Measurements from ENCODE around the gene FEZF1.

FEZF1 gene

DNA sequence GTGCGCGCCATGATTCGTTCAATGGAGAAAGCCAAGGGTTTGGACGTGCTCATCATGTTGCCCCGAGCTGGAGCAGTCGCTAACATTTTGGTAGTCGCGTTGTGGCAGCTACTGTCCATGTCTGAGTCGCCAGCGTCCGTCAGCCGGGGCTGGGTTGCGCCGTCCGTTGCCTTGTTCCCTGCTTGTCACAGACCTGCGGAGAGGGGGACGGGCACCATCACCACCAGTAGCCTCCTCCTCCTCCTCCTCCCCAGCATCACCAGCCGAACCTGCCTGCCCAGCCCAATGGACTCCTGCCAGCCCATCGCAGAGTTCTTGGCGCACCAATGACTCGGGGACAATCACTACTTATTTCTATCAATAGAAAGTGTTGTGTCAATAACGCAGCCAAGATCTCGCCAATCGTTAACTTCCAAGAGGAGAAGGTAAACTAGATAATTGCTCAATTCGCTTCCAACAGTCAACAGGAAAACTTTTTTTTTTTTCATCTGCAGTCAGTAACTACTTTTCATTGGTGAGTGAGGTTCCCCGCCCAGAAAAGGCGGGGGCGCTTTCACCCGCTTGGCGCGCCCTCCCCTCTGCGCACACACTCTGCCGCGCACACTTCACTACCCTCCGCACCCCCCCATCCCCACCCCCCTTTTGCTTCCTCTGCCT lies at the start of gene FEZF1:
TSS of gene FEZF1 (minus strand) at position 432 of the 657 bp plus-strand sequence. CDS start at position 119, 313 bp downstream.
- DNase-seq = no peak

DNA sequence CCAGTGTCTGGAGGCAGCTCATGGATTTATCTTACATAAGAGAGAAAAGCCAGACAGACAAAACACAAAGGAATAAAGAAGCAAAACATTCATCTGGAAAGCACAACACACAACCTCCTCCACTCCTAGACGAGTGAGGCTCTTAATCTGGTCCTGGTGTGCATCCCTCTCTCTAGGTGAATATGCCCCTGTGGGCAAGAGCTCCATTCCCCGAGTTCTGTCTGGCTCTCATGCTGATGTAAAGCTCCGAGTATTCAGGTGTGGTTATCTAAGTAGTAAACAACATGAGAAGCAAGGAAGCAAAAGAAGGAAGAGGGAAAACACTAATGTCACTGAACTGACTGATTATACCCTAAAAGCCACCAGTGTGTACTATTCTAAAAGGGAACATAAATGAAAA lies 47.9 kb upstream of the FEZF1 start:
- no peak for DNase-seq

DNA sequence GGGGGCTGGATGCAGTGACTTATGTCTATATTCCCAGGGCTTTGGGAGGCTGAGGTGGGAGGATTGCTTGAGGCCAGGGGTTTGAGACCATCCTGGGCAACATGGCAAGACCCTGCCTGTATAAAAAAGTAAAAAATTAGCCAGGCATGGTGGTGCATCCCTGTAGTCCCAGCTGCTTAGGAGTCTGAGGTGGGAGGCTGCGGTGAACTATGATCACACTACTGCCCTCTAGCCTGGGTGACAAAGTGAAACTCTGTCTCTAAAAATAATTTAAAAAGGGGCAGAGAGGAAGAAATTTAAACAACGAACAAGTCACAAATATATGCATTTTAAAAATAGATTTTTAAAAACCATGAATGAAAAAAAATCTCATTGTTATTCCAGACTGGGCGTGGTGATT lies 46.2 kb upstream of the FEZF1 start:
- DNase-seq = no peak

DNA sequence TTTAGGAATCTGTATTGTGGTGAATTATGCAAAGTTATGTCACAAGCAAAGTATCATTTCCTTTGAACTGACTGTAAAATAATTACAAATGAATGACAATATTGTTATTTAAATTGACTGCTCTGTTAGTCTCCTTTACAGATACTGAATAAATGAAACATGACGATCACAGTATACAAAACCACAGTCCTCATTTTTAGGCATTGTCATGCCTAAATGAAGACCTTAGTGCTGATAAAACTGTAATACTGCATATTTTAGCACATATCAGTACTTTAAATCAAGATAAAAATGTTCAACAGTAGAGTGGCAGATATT lies 39.7 kb upstream of the FEZF1 start:
- no peak for DNase-seq

DNA sequence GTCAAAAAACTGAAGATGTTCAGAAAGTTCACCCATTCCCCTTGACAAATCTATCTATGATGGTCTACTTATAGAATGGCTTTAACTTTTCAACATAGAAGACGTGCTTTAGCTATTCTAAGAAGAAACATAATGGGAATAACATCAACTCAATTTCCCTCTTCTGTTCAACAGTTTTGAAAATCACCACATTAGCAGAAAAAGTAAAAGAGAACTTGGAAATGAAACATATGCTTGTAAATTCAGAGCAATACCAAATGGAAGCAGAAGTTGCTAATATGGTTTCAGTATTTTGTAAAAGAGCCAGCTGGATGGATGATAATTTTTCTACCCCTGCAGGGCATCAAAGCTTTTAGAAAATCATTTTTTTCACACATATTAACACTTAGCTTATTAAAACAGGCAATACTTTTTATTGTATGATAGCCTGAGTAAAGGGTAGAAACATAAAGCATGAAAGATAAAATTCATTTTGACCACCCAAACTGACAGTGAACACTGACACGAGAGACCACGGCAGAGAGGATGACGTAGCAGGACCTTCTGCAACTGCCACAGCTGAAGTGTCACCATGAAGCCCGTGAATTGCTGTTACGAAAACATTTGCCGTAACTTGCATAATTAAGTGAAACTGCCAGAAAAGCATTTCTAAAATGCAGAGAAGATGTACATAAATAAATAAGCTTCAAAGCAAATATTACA lies 39.2 kb upstream of the FEZF1 start:
- no peak for DNase-seq

DNA sequence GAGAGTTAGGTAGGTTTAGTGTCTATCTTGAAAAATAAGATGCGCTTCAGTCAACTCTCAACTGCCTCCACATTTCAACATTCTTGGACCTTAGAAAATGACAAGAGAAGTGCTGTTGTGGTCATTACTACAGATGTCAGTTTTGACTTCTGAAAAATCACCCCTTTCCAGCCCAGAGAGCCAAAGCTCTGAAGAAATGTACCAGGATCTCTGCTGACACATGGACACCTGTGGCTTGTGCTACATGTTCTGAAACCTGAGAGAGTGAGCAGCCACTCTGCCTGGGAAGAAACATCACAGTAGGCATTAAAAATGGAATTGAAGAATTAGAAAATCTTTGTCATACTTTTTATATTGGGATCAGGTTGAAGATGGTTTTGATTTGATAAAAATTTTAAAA lies 35.9 kb upstream of the FEZF1 start:
- DNase-seq = no peak

DNA sequence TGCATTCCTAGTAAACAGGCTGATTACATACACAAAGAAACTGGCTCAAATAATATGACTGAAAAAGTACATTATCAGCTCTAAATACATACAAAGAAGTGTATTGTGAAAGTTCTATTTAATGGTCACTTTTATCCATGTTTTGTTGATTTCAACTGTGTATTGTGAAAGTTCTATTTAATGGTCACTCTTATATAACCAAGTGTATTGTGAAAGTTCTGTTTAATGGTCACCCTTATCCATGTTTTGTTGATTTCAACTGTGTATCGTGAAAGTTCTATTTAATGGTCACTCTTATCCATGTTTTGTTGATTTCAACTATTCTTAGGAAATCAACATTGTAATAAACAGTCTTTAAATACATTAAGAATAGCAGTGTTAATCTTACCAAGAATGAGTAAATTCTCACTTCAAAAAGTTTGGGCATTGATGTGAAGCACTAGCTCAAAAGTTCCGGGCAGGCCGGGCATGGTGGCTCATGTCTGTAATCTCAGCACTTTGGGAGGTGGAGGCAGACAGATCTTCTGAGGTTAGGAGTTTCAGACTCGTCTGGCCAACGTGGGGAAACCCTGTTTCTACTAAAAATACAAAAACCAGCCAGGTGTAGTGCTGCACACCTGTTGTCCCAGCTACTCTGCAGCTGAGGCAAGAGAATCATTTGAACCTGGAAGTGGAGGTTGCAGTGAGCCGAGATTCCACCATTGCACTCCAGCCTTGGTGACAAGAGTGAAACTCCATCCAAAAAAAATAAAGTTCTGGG lies 34.8 kb upstream of the FEZF1 start:
- DNase-seq = no peak

DNA sequence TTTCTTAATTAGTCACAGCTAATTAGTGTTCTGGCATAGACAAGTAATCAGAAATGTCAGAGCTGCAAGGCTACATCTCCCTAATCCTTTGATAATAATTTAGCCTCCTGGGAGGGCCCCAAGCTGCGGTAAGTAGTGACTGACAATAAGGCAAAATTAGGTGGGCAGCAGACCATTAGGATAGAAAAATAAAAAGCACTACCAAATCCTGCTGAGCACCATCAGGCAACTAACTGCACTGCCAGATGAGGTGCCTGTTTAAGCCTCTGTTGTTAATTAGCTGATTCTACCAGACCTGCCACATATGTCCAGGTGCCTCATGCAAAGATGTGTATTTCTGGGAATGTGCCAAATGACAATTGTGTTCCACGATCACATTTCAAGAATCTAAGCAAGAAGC lies 32.5 kb upstream of the FEZF1 start:
- no peak for DNase-seq

DNA sequence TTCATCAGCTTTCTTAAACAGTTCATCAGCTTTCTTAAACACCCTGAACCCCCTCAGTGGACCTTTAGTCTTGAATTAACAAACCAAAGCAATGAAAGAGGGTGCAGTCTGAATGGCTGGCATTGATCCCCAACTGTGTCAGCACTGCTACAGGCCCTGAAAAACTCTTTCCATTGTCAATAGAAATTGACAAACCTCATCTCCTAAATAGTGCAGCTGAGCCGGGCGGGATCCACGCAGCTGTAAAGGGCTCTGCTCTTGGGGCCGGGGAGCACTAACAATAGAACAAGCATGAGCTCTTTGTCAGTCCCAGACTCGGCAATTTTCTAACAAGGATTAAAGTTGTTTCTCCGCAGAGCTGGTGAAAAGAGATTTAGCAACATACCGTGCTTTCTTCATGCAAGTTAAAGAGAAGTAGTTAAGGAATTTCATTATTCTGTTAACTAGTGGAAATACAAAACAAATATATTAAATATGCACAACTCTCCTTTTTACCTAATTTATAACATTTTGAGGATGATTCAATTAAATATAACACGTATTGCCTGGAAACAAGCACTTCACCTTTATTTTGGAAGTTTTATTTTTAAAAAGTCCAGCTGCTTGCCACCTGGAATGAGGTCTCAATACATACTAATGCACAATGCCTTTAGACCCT lies 24.7 kb upstream of the FEZF1 start:
- DNase-seq = no peak

DNA sequence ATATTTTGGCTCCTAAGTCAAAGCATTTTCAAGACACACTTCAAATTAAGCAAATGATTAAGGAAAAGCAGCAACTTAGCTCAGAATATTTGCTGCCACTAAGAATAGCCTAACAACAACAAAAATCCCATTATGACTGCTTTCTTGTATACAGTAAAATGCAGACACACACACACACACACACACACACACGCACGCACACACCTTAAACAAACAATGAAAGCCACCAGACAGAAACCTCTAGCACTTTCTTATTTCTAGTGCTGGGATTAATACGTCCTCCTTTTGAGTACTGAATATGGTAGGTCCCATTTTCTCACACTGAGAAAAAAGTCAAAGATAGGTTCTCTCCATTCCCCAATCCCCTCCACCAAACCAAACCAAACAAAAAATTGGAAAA lies 23.4 kb upstream of the FEZF1 start:
- no peak for DNase-seq

DNA sequence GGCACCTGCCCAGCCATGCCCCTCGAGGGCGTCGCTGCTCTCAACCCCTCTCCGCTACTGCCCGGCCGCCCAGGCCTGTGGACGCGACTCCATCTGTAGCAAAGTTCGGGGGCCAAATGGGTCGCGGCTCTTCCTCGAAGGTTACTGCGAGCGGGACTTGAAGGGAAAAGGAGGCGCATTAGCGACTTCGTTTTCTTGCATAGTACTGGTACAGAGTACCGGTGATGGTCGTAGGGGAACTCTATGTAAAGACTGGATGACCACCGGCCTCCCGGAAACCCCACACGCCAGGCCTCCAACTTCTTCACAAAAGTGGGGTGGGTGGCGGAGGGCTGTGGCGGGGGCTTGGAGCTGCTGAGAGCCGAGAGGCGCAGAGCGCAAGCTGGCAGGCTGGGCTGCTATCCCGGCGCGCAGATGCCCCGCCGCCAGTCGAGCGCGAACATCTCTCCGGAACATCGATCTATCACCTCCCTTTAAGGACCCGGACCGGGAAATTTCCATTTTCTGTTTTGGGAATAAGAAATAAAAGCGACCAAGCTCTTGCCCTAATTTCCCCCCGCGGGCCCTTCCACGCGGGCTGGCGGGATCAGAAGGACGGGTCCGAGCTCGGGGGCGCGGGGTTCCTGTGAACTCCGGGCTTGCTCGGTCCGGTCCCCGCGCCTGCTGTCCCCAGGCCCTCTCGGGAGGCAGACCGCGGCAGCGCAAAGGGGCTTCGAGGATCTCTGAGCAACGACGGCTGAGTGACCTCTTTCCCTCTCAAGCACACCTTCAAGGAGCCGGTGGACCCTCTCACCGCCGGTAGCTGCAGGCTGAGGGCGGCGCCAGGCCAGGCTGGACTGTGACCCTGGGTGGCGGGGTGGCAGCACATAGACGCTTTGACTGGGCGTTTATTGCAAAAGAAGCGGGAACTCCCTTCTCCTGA lies 12.2 kb upstream of the FEZF1 start:
- no peak for DNase-seq

DNA sequence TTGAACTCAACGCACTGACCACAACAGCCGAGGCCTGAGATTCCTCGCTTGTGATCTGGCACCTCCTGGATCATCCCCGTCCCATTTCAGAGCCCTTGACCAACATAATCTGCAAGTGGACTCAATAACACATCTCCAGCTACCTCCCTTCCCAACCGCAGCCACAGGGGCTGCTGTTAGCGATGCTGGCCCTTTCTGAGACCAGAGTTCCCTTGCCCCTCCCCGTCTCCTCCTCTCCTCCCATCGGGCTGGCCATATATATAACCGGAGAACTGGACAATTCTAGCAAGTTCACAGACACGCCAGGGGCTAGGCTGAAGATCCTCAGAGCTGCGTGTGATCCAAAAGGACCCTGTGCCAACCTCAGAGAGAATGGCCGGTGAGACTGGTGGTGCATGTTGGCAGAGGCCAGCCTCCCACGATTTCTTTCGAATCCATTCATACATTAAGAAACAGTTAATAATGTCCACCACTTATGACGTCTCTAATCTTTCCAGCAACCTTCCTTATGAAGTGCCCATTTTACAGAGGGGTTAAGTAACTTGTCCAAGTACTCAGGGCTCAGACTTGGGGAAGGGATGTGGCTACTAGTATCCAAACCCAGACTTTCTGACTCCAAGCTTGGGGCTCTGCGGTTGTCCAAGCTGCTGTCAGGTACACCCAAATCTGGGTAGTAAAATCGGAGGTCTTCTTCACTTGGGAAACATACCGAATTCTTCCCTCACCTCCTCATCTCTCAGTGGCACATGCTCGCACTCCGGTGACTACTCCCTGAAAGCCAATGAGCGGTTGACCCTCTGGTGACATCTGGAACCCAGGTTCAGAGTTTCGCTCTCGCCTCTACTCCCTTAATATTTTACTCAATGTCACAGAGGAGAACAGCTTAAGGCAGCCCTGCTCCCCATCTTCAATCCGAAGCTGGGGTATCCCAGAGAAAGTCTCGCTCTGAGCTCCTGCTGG lies 11.2 kb upstream of the FEZF1 start:
- no peak for DNase-seq

DNA sequence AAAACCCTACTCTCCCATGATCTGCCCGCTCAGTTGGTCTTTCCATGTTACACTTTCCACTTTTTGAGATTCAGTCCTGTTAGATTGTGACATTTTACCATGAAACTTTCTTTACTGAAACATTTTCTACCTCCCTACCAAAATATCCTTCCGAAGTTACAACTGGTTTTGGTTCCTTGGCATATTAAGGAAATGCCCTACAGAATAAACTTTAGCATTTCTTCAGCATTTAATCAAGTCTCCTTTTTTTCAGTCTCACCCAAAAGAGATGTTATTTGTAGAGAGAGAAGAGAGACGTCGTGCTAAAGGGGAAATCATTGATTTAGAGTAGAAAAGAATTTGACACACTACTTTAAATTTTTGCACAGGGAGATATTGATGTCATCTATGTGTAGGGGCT lies 9.7 kb upstream of the FEZF1 start:
- no peak for DNase-seq

DNA sequence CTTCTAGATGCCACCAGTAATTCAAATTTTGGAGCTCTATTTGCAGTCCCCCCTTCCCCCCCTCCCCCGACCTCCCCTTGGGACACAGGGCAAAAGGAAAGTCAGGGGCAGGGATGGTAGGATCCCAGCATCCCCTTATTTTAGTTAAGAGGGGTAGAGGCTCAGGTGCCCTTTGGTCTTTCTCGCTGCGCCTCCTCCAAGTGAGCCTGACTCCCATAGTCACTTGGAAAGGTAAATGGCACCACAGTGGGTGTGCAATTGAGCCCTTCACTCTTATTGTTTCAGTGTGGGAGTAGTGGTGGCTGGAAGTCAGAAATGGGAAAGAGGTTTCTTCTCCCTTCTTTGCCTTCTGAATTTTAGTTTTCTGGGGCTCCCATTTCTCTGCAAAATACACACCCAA lies 8.2 kb upstream of the FEZF1 start:
- DNase-seq = no peak

DNA sequence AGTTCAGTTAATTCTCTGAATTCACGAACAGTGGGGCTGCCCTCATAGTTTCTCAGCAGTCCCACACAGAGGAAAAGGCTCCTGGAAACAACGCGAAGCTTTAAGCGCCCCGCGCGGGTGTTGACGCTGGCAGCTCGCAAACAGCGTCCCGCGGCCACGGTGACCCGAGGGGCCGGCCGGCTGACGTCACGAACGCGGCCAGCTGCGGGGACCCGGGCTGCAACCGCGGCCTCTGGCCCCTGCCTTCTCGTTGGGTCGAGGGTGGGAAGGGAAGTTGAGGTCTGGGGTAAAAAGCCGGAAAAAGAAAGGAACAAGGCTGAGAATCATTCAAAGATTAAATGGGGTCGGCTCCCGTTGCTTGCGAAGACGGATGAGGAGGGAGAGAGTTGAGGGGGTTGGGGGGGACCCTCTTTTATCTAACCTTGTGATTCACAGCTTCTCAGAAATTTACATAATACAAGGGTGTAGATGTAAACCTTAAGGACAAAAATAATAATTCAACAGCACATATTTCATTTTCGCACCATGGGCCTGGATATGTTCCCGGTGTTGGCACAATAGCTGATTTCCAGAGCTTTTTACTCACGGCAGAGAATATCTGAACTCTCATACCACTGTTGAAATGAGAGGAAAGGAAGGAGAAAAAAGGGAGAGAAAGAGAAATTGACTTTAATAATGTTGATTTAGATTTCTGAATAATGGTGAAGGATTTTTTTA lies 7.3 kb upstream of the FEZF1 start:
- DNase-seq = no peak

DNA sequence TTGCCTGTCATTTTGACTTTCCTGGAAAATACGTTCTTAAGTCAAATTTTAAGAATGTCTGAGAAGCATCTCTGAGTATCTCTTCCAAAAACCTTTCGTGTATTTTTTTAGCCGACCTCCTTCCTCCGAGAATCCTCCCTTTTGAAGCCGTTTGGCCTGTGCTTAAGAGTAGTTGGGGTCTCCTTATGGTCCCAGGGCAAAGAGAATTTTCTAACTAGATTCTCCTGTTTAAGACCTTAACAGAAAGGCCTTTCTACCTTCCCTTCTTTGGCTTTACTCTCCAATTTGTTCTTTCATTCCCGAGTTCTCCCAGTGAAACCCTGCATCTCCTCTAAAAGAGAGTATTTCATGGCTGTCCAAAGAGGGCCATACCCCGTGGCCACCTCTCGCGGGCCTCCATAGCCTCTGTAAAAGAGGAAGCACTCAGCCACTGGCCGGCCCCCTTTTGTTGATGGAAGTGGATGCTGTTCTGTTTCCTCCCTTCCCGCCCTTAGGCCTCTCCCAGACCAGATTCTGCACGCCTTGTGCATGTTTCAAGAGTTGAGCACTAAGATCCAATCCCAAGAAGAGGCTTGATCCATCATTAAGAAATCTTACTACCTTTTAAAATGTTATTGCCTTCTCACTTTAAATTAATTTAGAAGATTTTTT lies 6.6 kb upstream of the FEZF1 start:
- no peak for DNase-seq

DNA sequence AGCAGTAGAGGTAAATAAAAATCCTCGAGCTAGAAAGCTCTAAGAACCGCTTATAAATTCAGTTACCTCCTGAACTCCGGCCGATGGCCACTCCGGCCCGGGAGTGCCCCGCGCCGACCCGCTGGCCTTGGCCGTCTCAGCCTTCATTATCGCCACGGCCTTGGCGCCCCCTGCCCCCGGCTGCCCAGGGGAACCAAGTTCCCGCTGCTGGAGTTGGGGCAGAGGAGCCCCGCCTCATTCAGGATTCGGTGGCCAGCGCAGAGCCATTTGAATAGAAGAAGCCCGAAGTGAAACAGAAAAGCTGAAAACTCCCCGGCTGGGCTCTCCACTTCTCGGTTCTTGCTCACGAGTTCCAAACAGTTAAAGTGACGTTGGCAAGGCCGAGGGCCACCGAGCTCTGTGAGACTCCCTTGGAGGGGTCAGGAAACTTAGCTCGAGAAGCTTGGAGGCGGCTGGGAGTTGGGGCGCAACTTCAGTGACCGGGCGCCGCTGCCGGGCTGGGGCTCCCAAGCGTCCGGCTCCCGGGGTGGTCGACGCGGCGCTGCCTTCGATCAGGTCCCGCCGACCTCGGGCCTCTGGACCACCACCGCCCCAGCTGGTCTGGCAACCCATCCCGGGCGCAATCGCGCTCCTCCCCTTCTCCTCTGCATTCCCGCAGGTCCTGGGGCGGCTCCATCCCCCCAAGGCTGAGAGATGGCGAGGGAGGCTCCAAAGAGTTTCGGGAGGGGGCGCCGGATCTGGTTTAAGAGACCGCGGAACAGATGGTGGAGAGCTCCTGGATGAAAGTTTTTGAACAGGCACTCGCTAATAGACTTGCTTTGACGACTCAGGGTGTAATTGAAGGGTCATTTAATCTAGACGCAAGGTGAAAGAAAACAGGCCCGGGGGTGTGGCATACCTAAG lies 5.8 kb upstream of the FEZF1 start:
- DNase-seq = no peak

DNA sequence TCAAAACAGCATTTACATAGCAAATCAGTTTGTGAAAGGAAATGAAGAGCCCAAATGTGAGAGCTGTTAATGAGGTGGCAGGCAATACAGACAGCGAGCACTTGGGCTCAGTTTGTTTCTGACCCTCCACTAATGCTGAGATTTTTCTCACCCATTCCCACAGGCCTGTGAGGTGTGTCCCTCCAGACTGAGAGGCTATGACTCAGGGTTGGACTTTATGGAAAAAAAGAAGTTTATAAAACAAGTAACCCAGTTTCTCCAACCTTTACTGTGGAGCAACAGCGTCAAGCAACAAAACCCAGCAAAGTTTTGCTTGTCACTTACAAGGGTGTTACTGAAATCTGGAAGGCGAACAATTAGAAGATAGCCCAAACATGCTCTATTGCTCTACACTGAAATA lies 4.9 kb upstream of the FEZF1 start:
- DNase-seq = no peak

DNA sequence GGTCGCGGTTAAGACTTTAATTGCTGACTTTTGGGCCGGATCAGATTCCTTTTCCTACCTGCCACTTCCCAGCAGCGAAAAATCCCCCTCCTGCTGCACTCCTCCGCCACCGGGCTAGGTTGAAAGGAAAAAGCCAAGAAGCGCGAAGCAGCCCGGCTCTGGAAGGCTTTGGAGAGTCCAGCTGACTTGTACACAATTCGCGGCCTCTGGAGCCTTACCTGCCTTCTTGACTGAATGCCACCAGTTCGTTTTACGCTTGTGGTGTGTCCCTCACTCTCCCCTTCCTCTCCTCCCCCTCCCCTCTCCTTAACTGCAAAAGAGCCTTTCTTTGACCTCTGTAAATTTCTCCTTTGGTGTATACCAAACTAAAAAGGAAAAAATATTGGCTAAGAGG lies 2.7 kb upstream of the FEZF1 start:
- DNase-seq = no peak

Measured in activated CD4-positive, CD25-positive, alpha-beta regulatory T cell (primary cell).